ENCODE measurements around the gene CYTH2. TPM values are rescaled to one million over a fixed set of nuclear protein-coding genes. Genes with fewer than 3 reads are reported as not detected.
"Not testable (repeated sequence)": the region's sequence is repeated elsewhere in the genome, so short reads cannot be mapped to it uniquely, and the experiment has no call there.

CYTH2 gene
- polyA plus RNA-seq, 1 experiment, result 65.8 TPM

DNA sequence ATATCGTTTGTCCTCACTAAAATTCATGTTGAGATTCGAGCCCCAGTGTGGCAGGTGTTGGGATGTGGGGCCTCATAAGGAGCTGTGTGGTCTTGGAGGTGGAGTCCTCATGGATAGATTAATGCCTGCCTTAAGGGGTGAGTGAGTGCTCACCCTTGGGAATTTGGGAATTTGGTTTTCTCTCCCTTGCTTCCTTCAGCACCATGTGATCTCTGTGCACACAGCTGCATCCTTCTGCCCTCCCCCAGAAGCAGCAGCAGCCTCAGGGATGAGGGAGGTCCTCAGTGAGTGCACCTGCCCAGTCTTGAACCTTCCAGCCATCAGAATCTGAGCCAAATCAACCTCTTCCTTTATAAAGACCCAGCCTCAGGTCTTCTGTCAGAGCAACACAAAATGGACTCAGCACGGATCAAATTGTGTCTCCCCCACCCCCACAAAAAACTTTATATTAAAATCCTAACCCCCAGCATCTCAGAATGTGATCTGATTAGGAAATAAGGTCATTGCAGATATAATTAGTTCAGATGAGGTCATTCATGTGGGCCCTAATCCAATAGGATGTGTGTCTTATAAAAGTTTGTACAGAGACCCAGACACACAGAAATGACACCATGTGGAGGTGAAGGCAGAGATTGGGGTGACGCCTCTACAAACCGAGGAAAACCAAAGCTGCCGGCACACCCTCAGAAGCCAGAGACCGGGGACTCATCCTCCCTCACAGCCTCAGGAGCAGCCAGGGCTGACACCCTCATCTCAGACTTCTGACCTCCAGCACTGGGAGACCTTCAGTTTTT, 12.9 kb downstream of the CYTH2 start:
- no peak for TF ChIP-seq CTCF (IDR thresholded peaks at IDR 0.05; ENCODE audit: insufficient read depth, low read depth, low read length)
- Histone ChIP-seq H3K27me3 (ENCODE audit: control insufficient read depth, insufficient read depth, low read length) (no peaks in the 10 kb centered on the region), H3K36me3 (ENCODE audit: control insufficient read depth, insufficient read depth, low read length) (peaks cover 12% of the 10 kb centered on the region), H3K4me3 (ENCODE audit: low read depth, low read length) (no peak overlapping the region)
- POLR2A ChIA-PET, result no interaction called here
- CTCF ChIA-PET, result interaction anchor here (1.2 to 3.7 kb wide), 3 partner anchors 8 to 162 kb away, joined by 3 to 25 read pairs (median 4); no protein-coding TSS in a partner anchor
- no peak for DNase-seq (ENCODE audit: low read depth)

- peaks cover 2% of the 10 kb centered on the region; the same call in 1 of the 2 replicates for H3K36me3 ChIP-seq (ENCODE audit: control insufficient read depth, insufficient read depth, low read length)
- H3K4me3 ChIP-seq (ENCODE audit: low read depth, low read length), result no peak overlapping the region
- DNase-seq (ENCODE audit: low read depth), result no peak
- POLR2A ChIA-PET, result no interaction called here
- CTCF ChIA-PET, result interaction anchor here (0.6 kb wide), 1 partner anchor 7 kb away, joined by 3 read pairs; no protein-coding TSS in a partner anchor
- H3K27me3 ChIP-seq (ENCODE audit: control insufficient read depth, insufficient read depth, low read length), result no peaks in the 10 kb centered on the region
- no peak for TF ChIP-seq CTCF (IDR thresholded peaks at IDR 0.05; ENCODE audit: insufficient read depth, low read depth, low read length)
Measured at GRCh38 chr19:48483301-48483700, 14.1 kb downstream of the CYTH2 start.

GRCh38 chr19:48484247-48484893, 15.2 kb downstream of the CYTH2 start:
- TF ChIP-seq CTCF (IDR thresholded peaks at IDR 0.05; ENCODE audit: insufficient read depth, low read depth, low read length), result no peak
- H3K36me3 ChIP-seq (ENCODE audit: control insufficient read depth, insufficient read depth, low read length), result peaks cover 2% of the 10 kb centered on the region; the same call in 1 of the 2 replicates
- DNase-seq (ENCODE audit: low read depth), result no peak
- no peak overlapping the region for H3K4me3 ChIP-seq (ENCODE audit: low read depth, low read length)
- CTCF ChIA-PET, result interaction anchor here (0.6 kb wide), 1 partner anchor 8 kb away, joined by 3 read pairs; no protein-coding TSS in a partner anchor
- POLR2A ChIA-PET, result no interaction called here
- H3K27me3 ChIP-seq (ENCODE audit: control insufficient read depth, insufficient read depth, low read length), result no peaks in the 10 kb centered on the region

DNA sequence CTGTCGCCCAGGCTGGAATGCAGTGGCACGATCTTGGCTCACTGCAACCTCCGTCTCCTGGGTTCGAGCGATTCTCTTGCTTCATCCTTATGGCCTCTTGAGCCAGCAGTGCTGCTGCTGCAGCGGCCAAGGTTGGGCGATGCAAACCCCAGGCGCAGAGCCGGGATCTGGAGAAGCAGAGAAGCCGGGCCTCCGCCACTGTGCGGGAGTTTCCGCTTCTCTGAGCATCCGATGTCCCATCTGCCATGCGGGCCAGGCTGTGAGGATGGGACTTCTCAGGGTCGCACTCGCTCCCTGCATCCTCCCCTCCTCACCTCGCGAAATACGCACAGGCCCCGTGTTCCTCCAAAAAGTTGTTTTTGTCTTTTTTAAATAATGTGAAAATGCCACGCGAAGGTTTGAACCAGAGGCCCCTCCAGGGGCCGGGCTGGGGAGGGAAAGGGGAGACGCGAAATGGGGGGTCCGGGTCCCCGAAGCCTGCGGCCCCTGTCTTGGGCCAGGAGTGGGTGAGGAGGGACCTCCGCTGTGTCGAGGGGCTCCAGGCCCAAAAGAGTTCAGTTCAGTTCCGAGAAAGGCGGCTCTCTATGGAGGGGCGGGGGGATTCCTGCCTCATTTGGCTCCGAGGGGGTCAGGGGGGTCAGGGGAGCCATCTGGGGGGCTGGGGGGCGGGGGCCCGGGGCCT, 15.9 kb downstream of the CYTH2 start:
- CTCF ChIA-PET, result no interaction called here
- Histone ChIP-seq H3K27me3 (ENCODE audit: control insufficient read depth, insufficient read depth, low read length) (no peaks in the 10 kb centered on the region), H3K4me3 (ENCODE audit: low read depth, low read length) (no peak overlapping the region), H3K36me3 (ENCODE audit: control insufficient read depth, insufficient read depth, low read length) (peaks cover under 1% of the 10 kb centered on the region; the same call in 1 of the 2 replicates)
- DNase-seq (ENCODE audit: low read depth), result no peak
- TF ChIP-seq CTCF (IDR thresholded peaks at IDR 0.05; ENCODE audit: insufficient read depth, low read depth, low read length), result no peak
- POLR2A ChIA-PET, result no interaction called here

GRCh38 chr19:48486706-48487105, 17.5 kb downstream of the CYTH2 start:
- H3K4me3 ChIP-seq (ENCODE audit: low read depth, low read length); DNase-seq (ENCODE audit: low read depth); H3K36me3 ChIP-seq (ENCODE audit: control insufficient read depth, insufficient read depth, low read length); H3K27me3 ChIP-seq (ENCODE audit: control insufficient read depth, insufficient read depth, low read length): not testable (repeated sequence)
- ChIA-PET POLR2A (interaction anchor here (0.7 kb wide), 1 partner anchor 87 kb away, joined by 5 read pairs; no protein-coding TSS in a partner anchor), CTCF (interaction anchor here (1.1 to 11.9 kb wide), 4 partner anchors 95 to 167 kb away, joined by 3 to 161 read pairs (median 7); partner anchors contain the start of gene KDELR1)
